Lung (tissue), 12 donors: Measurements from ENCODE around the gene HIC1. TPM values are rescaled to one million over a fixed set of nuclear protein-coding genes. Genes with fewer than 3 reads are reported as not detected.

Experiments used
- ATAC-seq: fragments of 200-7000 bp; cut with Tn5 transposase; one replicate; pipeline ENCODE4 v1.9.1; 2020; ENCODE audit warnings: moderate number of reproducible peaks; ENCODE audit not compliant: insufficient read depth, low FRiP score
- DNase-seq, 3 donors: peaks; one replicate each; pipeline ENCODE4 v3.0.0-alpha.2; 2013 to 2017
- H3K27ac ChIP-seq, 2 donors: one replicate each; pipeline ENCODE4 v1.5.1; 2013; ENCODE audit warnings: mild to moderate bottlenecking in 2 of 2, moderate library complexity in 2 of 2, control low read depth in 1 of 2, inconsistent platforms in 1 of 2, low read depth in 1 of 2, low read length in 1 of 2
- H3K27me3 ChIP-seq, 3 donors: one replicate each; pipeline ENCODE4 v1.5.1; 2013; ENCODE audit warnings: low read length in 2 of 3; ENCODE audit not compliant: control insufficient read depth in 3 of 3, insufficient read depth in 3 of 3
- H3K36me3 ChIP-seq, 4 donors: one replicate each; pipeline ENCODE4 v1.5.1; 2013; ENCODE audit warnings: low read length in 4 of 4, mild to moderate bottlenecking in 1 of 4, moderate library complexity in 1 of 4; ENCODE audit not compliant: control insufficient read depth in 4 of 4, insufficient read depth in 4 of 4
- H3K4me1 ChIP-seq, 5 donors: one replicate each; pipeline ENCODE4 v1.5.1; 2013; ENCODE audit warnings: low read length in 5 of 5, mild to moderate bottlenecking in 2 of 5, moderate library complexity in 1 of 5; ENCODE audit not compliant: control insufficient read depth in 5 of 5, insufficient read depth in 5 of 5
- H3K4me3 ChIP-seq: one replicate; pipeline ENCODE4 v1.5.1; 2013; ENCODE audit warnings: mild to moderate bottlenecking, control low read depth, moderate library complexity
- H3K9ac ChIP-seq, 2 donors: one replicate each; pipeline ENCODE4 v1.5.1; 2013; ENCODE audit warnings: low read length in 2 of 2, control low read depth in 1 of 2; ENCODE audit not compliant: insufficient read depth in 1 of 2
- H3K9me3 ChIP-seq, 4 donors: one replicate each; pipeline ENCODE4 v1.5.1; 2013; ENCODE audit warnings: low read length in 3 of 4, mild to moderate bottlenecking in 1 of 4, moderate library complexity in 1 of 4; ENCODE audit not compliant: control insufficient read depth in 4 of 4, insufficient read depth in 3 of 4
- CTCF ChIP-seq: IDR thresholded peaks from 2 replicates; pipeline ENCODE4 v1.5.1; 2012; ENCODE audit warnings: mild to moderate bottlenecking; ENCODE audit errors: control extremely low read depth, extremely low read depth
- WGBS, 2 donors: extraction: QIAGEN DNeasy Blood & Tissue Kit; methylation state at CpG; one replicate each; pipeline ENCODE4 v1.1.7; 2013; 5-methylcytosine and 5-hydroxymethylcytosine counted together
- polyA plus RNA-seq, 2 donors: library from polyadenylated mRNA; stranded (reverse); fragments of 200-250 nt; gene quantifications; one replicate each; pipeline ENCODE4 v1.2.1, GENCODE V29; 2013
- total RNA-seq, 2 donors: library from RNA; depleted of rRNA in 1 of 2; stranded (reverse); fragments of >200 nt in 1 of 2; gene quantifications; one replicate each; pipeline ENCODE4 v1.2.1, GENCODE V29; 2014 to 2021
- donor health status: control.
- donor health status: control.
- donor health status: Bipolar disorder and iron deficiency.
- donor health status: healthy.
- donor health status: DM: yes; HTN: yes; CAD: no.

The HIC1 gene
- total and polyA plus RNA-seq, 4 donors = 5.5 to 34.8 (median 21.6) TPM

GRCh38 chr17:2029911-2030778 lies 24.8 kb upstream of the HIC1 start, which contains the start of gene DPH1:
TSS of gene DPH1 (plus strand) at chr17:2030153. CDS start at chr17:2030170, 17 bp downstream.
- Histone ChIP-seq H3K4me1 (peaks cover 0 to 18% (median 6%) of the 10 kb centered on the region in 5 donors), H3K27me3 (peaks cover 0 to 18% (median 13%) of the 10 kb centered on the region in 3 donors), H3K36me3 (peaks cover 0 to 11% (median 3%) of the 10 kb centered on the region in 4 donors), H3K27ac (peak within 1 kb of the TSS; percentile 43 to 76), H3K4me3 (peak within 1 kb of the TSS; percentile 97), H3K9ac (peak within 1 kb of the TSS; percentile 50 to 63), H3K9me3 (no peaks in the 10 kb centered on the region)
- 1 to 2% methylated on average over 57 to 59 of the region's 59 CpGs for WGBS, 2 donors
- DNase-seq (peak; percentile 87 to 90 (median 87)), ATAC-seq (peak; percentile 91)
- TF ChIP-seq CTCF = peak; percentile 3

- H3K4me1 ChIP-seq = peaks cover 0 to 13% (median 6%) of the 10 kb centered on the region in 5 donors
- peaks cover 0 to 15% (median 5%) of the 10 kb centered on the region in 4 donors for H3K36me3 ChIP-seq
- WGBS, 2 donors = 27% methylated on average over 10 of the region's 10 CpGs
- H3K27ac ChIP-seq = peak overlapping the region in 1 of 2 donors; percentile 76
- DNase-seq (no peak), ATAC-seq (no peak)
- peak overlapping the region in 1 of 2 donors; percentile 63 for H3K9ac ChIP-seq
- peak; percentile 13 for TF ChIP-seq CTCF
- no peaks in the 10 kb centered on the region for H3K9me3 ChIP-seq
- peak overlapping the region; percentile 97 for H3K4me3 ChIP-seq
- H3K27me3 ChIP-seq = peaks cover 0 to 17% (median 12%) of the 10 kb centered on the region in 3 donors
Observed at GRCh38 chr17:2030779-2031163, 24.1 kb upstream of the HIC1 start.

- ATAC-seq = no peak
- WGBS, 2 donors = 94 to 95% methylated on average over 7 of the region's 7 CpGs
- Histone ChIP-seq H3K4me1 (peaks cover 0 to 7% (median 6%) of the 10 kb centered on the region in 5 donors), H3K9me3 (no peaks in the 10 kb centered on the region), H3K9ac (no peak overlapping the region), H3K36me3 (peaks cover 0 to 33% (median 15%) of the 10 kb centered on the region in 4 donors), H3K4me3 (no peak overlapping the region), H3K27ac (no peak overlapping the region), H3K27me3 (no peaks in the 10 kb centered on the region)
- TF ChIP-seq CTCF = no peak
- no peak for DNase-seq
Observed at GRCh38 chr17:2033153-2033552, 21.8 kb upstream of the HIC1 start.
